K562 treated with DMSO at 1 percent for 4 hours (cell line): ENCODE measurements around the gene SMIM8. TPM values are rescaled to one million over a fixed set of nuclear protein-coding genes. Genes with fewer than 3 reads are reported as not detected.

Experiments
- total RNA-seq: library from RNA; unstranded; fragments of 300-600 nt; gene quantifications from 2 replicates; pipeline ENCODE4 v1.2.3, GENCODE V29; 2022; ENCODE audit not compliant: insufficient read depth

SMIM8 gene
- 2.3 and 2.9 TPM in 2 replicates for total RNA-seq

GRCh38 chr6:87322304-87323212 is at the start of gene SMIM8:
SMIM8 (plus strand) TSS chr6:87322588; CDS start chr6:87337032, 14,444 bp downstream.

GRCh38 chr6:87344731-87345130 is 22.3 kb downstream of the SMIM8 start, which contains the start of gene C6orf163:
C6orf163 (plus strand) TSS chr6:87344813; CDS start chr6:87345100, 287 bp downstream.

Other genes with a start within 250 kb of the SMIM8 start
- gene CGA, start 227.5 kb upstream of the SMIM8 start, total RNA-seq = not detected in 2 replicates
- 4.2 and 6.4 TPM in 2 replicates for gene ZNF292, start 167.0 kb upstream of the SMIM8 start, total RNA-seq
- 0.53 TPM in 1 of 2 replicates, not detected in the other for gene GJB7, start 6.7 kb downstream of the SMIM8 start, total RNA-seq
- 0.61 and 1.7 TPM in 2 replicates for gene C6orf163, start 22.2 kb downstream of the SMIM8 start, total RNA-seq
- gene CFAP206, start 85.4 kb downstream of the SMIM8 start, total RNA-seq = not detected in 2 replicates
- 9.1 and 9.4 TPM in 2 replicates for gene SLC35A1, start 150.4 kb downstream of the SMIM8 start, total RNA-seq